Mesenteric fat pad (tissue), 1 donor: ENCODE data around the gene CUBN. TPM values are rescaled to one million over a fixed set of nuclear protein-coding genes. Genes with fewer than 3 reads are reported as not detected.

ENCODE experiments used
- DNase-seq: peaks from one replicate; pipeline ENCODE4 v3.0.0-alpha.2; 2020; ENCODE audit warnings: low spot score
- total RNA-seq: library from RNA; stranded (reverse); fragmentation: NEBNext Ultra II Directional; extraction: Animal tissue kit (Norgen Biotek cat#: 25700); gene quantifications from one replicate; pipeline ENCODE4 v1.2.1, GENCODE V29; 2021
- donor health status: DM: yes; HTN: yes; CAD: no.

Gene CUBN
- total RNA-seq, 1 donor from 2014 or later, result 3.5 TPM

GRCh38 chr10:16886031-16886430 lies 243.6 kb downstream of the CUBN start:
- no peak for DNase-seq

GRCh38 chr10:16884497-16884896 lies 245.1 kb downstream of the CUBN start:
- DNase-seq, result no peak

GRCh38 chr10:16883084-16883483 lies 246.5 kb downstream of the CUBN start:
- DNase-seq, result no peak

- DNase-seq, result no peak
Observed at GRCh38 chr10:16870331-16870730, 259.3 kb downstream of the CUBN start.

GRCh38 chr10:16867990-16868389 lies 261.6 kb downstream of the CUBN start:
- DNase-seq, result no peak

- no peak for DNase-seq
Observed at GRCh38 chr10:16867556-16867955, 262.1 kb downstream of the CUBN start.

- no peak for DNase-seq
Observed at GRCh38 chr10:16866541-16867275, 262.9 kb downstream of the CUBN start.

- DNase-seq, result no peak
Observed at GRCh38 chr10:16865766-16866165, 263.8 kb downstream of the CUBN start.

- DNase-seq, result no peak
Observed at GRCh38 chr10:16863766-16864165, 265.8 kb downstream of the CUBN start.

- no peak for DNase-seq
Observed at GRCh38 chr10:16857419-16857818, 272.2 kb downstream of the CUBN start.

GRCh38 chr10:16856567-16856966 lies 273.0 kb downstream of the CUBN start:
- DNase-seq, result no peak

GRCh38 chr10:16856092-16856491 lies 273.5 kb downstream of the CUBN start:
- DNase-seq, result no peak

- DNase-seq, result no peak
Observed at GRCh38 chr10:16854623-16855022, 275.0 kb downstream of the CUBN start.

- no peak for DNase-seq
Observed at GRCh38 chr10:16853809-16854208, 275.8 kb downstream of the CUBN start.

GRCh38 chr10:16853201-16853600 lies 276.4 kb downstream of the CUBN start:
- DNase-seq, result no peak

- no peak for DNase-seq
Observed at GRCh38 chr10:16852624-16853023, 277.0 kb downstream of the CUBN start.

- DNase-seq, result no peak
Observed at GRCh38 chr10:16848562-16849154, 281.0 kb downstream of the CUBN start.

- DNase-seq, result no peak
Observed at GRCh38 chr10:16847644-16848043, 282.0 kb downstream of the CUBN start.

- no peak for DNase-seq
Observed at GRCh38 chr10:16845248-16845647, 284.4 kb downstream of the CUBN start.

- DNase-seq, result no peak
Observed at GRCh38 chr10:16843252-16843870, 286.2 kb downstream of the CUBN start.

GRCh38 chr10:16835228-16835627 lies 294.4 kb downstream of the CUBN start:
- DNase-seq, result no peak

GRCh38 chr10:16832351-16833080 lies 297.1 kb downstream of the CUBN start:
- no peak for DNase-seq
